Stomach (tissue), 4 donors: Measurements from ENCODE around the gene ANXA2.

Source experiments
- POLR2A ChIP-seq, 4 donors: fragments of 450-650 bp; IDR thresholded peaks; one replicate each; pipeline ENCODE4 v1.6.1; 2016; ENCODE audit warnings: antibody characterized with exemption in 4 of 4, control low read depth in 2 of 4, mild to moderate bottlenecking in 1 of 4, moderate library complexity in 1 of 4
- TF ChIP-seq, protein P1 (sequence below), 7 experiments: fragments of 450-650 bp in 4 of 7; fragments of 200-600 bp in 3 of 7; sonication (generic) in 3 of 7; IDR thresholded peaks; one replicate each; pipeline ENCODE4 v1.5.1; 2016 to 2019; ENCODE audit warnings: antibody characterized with exemption in 7 of 7, control low read depth in 2 of 7, mild to moderate bottlenecking in 1 of 7

DNA sequence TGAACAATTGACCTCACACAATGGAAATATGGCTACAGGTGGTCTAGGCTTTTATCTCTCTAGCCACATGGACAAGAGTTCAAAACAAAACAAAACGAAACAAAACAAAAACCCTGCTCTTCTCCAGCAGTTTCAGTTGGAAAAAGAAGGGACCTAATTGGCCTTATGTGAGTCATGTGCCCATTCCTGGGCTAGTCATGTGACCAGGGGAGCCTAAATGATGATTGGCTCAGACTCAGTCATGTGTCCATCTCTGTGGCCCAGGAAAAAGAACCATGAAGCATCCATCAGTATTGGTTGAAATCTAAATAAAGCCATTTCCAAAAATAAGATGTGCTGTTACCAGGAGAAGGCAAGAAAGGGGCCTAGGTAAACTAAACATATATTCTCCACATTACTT is 96.8 kb downstream of the ANXA2 start:
- TF ChIP-seq POLR2A (IDR thresholded peaks at IDR 0.05): no peak
- TF ChIP-seq, protein P1, sequence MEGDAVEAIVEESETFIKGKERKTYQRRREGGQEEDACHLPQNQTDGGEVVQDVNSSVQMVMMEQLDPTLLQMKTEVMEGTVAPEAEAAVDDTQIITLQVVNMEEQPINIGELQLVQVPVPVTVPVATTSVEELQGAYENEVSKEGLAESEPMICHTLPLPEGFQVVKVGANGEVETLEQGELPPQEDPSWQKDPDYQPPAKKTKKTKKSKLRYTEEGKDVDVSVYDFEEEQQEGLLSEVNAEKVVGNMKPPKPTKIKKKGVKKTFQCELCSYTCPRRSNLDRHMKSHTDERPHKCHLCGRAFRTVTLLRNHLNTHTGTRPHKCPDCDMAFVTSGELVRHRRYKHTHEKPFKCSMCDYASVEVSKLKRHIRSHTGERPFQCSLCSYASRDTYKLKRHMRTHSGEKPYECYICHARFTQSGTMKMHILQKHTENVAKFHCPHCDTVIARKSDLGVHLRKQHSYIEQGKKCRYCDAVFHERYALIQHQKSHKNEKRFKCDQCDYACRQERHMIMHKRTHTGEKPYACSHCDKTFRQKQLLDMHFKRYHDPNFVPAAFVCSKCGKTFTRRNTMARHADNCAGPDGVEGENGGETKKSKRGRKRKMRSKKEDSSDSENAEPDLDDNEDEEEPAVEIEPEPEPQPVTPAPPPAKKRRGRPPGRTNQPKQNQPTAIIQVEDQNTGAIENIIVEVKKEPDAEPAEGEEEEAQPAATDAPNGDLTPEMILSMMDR (IDR thresholded peaks at IDR 0.05): no peak
